T-helper 1 cell treated with Interleukin-12 subunit alpha and Interleukin-12 subunit beta and Interleukin-4 antibody, amounts not matched to agents 30 μg/mL and 1 μg/mL, for 36 hours (primary cell): ENCODE measurements around the gene EYS.
"Not testable (repeated sequence)": the region's sequence is repeated elsewhere in the genome, so short reads cannot be mapped to it uniquely, and the experiment has no call there.

ENCODE experiments used
- H3K27ac Mint-ChIP-seq: one replicate; pipeline ENCODE4 v1.8.0; 2021; ENCODE audit warnings: mild to moderate bottlenecking, mixed read lengths
- H3K27me3 Mint-ChIP-seq: one replicate; pipeline ENCODE4 v1.8.0; 2021; ENCODE audit warnings: low read depth, mixed read lengths
- H3K36me3 Mint-ChIP-seq: one replicate; pipeline ENCODE4 v1.8.0; 2021; ENCODE audit warnings: low read depth, mixed read lengths
- H3K4me1 Mint-ChIP-seq: one replicate; pipeline ENCODE4 v1.8.0; 2021; ENCODE audit warnings: low read depth, mixed read lengths
- H3K4me3 Mint-ChIP-seq: one replicate; pipeline ENCODE4 v1.8.0; 2021; ENCODE audit warnings: mild to moderate bottlenecking, moderate library complexity, mixed read lengths
- H3K9me3 Mint-ChIP-seq: one replicate; pipeline ENCODE4 v1.8.0; 2021; ENCODE audit warnings: mixed read lengths

Gene EYS

GRCh38 chr6:65667916-65668656 lies 38.9 kb downstream of the EYS start:
- Mint-ChIP-seq H3K4me3 (no peak overlapping the region), H3K9me3 (peaks cover 22% of the 10 kb centered on the region), H3K27me3 (no peaks in the 10 kb centered on the region), H3K27ac (no peak overlapping the region), H3K4me1 (no peaks in the 10 kb centered on the region), H3K36me3 (no peaks in the 10 kb centered on the region)

DNA sequence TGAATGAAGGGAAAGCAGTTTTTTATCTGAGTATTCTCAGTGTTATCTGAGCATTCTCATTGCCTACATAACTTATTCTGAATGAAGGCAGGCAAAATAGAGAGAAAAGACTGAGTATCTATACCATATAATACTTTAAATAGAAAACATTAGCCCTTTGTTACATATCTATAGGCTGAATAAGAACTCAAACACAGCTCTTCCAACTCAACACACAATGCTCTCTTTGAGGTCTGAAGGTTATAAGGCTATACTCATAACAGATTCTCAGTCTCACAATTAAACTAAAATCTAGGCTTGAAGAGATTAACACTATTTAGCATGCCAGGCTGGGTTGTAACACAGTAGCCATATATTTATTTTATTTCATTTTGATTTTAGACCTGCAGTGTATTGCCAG lies 56.9 kb downstream of the EYS start:
- H3K4me3 Mint-ChIP-seq: no peak overlapping the region
- H3K4me1 Mint-ChIP-seq: no peaks in the 10 kb centered on the region
- H3K36me3 Mint-ChIP-seq: no peaks in the 10 kb centered on the region
- H3K9me3 Mint-ChIP-seq: peaks cover 24% of the 10 kb centered on the region
- no peak overlapping the region for H3K27ac Mint-ChIP-seq
- H3K27me3 Mint-ChIP-seq: no peaks in the 10 kb centered on the region

- Mint-ChIP-seq H3K27ac (no peak overlapping the region), H3K4me1 (no peaks in the 10 kb centered on the region), H3K27me3 (no peaks in the 10 kb centered on the region), H3K9me3 (peaks cover 24% of the 10 kb centered on the region), H3K4me3 (no peak overlapping the region), H3K36me3 (no peaks in the 10 kb centered on the region)
Observed at GRCh38 chr6:65649392-65649791, 57.6 kb downstream of the EYS start.

DNA sequence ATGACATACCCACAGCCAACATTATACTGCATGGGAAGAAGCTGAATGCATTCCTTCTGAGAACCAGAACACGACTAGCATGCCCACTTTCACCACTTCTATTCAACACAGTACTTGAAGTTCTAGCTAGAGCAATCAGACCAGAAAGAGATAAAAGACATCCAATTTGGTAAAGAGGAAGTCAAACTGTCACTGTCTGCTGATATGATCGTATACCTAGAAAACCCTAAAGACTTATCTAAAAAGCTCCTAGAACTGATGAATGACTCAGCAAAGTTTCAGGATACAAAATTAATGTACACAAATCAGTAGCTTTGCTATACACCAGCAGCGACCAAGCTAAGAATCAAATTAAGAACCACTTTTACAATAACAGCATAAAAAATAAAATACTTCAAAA lies 60.5 kb downstream of the EYS start:
- H3K4me1 Mint-ChIP-seq: no peaks in the 10 kb centered on the region
- no peaks in the 10 kb centered on the region for H3K27me3 Mint-ChIP-seq
- no peaks in the 10 kb centered on the region for H3K36me3 Mint-ChIP-seq
- H3K27ac Mint-ChIP-seq: no peak overlapping the region
- H3K9me3 Mint-ChIP-seq: peaks cover 18% of the 10 kb centered on the region
- H3K4me3 Mint-ChIP-seq: no peak overlapping the region

DNA sequence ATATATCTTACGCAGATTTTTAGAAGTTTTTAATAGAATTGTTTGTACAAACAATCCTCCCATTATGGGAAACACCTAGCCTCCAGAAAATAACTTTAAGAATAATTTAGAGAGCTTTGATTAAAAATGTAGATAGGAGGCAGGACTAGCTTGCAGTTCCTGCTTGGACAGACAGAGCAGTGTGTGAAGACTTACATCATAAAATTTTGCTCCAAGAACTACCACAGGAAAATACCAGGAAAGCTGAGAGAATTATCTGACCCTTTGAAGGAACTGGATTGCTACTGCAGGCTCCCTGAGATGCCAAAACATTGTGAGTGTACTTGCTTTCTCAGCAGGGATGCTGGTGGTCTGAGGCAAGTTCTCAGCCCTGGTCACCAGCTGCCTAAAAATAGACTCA lies 64.2 kb downstream of the EYS start:
- H3K27me3 Mint-ChIP-seq: no peaks in the 10 kb centered on the region
- H3K27ac Mint-ChIP-seq: no peak overlapping the region
- H3K9me3 Mint-ChIP-seq: peaks cover 20% of the 10 kb centered on the region

DNA sequence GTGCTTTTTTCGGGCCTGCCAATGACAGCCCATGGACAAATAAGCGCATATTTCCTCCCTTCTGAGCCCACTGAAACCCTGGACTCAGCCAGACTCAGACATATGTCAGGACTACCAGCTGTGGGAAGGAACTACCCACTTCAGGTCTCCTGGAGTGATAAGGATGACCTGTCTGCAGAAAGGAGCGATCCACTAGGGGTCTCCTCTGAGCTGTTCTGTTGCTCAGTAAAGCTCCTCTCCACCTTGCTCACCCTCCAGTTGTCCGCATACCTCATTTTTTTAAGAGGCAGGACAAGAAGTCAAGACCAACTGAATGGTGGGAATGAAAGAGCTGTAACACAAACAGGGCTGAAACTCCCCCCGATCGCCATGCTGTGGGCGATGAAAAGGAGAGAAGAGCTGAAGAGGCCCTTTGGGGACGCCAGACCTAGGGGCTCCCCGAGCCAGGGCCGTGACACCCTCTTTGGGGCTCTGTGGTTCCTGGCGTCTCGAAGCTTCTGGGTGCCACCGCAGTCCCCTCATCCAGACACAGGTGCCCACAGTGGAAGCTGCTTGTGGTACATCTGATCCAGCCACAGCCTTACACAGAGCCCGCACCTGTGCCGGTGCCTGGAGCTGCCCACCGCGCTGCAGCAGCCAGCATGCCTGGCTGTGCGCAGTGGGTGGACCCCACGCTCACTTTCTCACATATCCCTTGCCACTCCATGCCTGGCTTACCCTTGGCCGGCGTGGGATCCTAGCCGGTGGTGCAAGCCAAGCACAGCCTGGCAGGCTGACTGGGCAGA lies 68.8 kb downstream of the EYS start:
- H3K27me3 Mint-ChIP-seq: no peaks in the 10 kb centered on the region
- no peaks in the 10 kb centered on the region for H3K36me3 Mint-ChIP-seq
- H3K4me3 Mint-ChIP-seq: no peak overlapping the region
- no peak overlapping the region for H3K27ac Mint-ChIP-seq
- peaks cover 8% of the 10 kb centered on the region for H3K9me3 Mint-ChIP-seq
- no peaks in the 10 kb centered on the region for H3K4me1 Mint-ChIP-seq

More for the DNA sequence above, 64.2 kb downstream of the EYS start:
- H3K36me3 Mint-ChIP-seq: no peaks in the 10 kb centered on the region
- H3K4me1 Mint-ChIP-seq: no peaks in the 10 kb centered on the region
- H3K4me3 Mint-ChIP-seq: no peak overlapping the region

GRCh38 chr6:65637289-65638046 lies 69.6 kb downstream of the EYS start:
- no peak overlapping the region for H3K4me3 Mint-ChIP-seq

GRCh38 chr6:65633501-65633900 lies 73.5 kb downstream of the EYS start:
- H3K27ac Mint-ChIP-seq: no peak overlapping the region
- H3K36me3 Mint-ChIP-seq: no peaks in the 10 kb centered on the region
- peaks cover 2% of the 10 kb centered on the region for H3K9me3 Mint-ChIP-seq
- H3K4me3 Mint-ChIP-seq: no peak overlapping the region
- no peaks in the 10 kb centered on the region for H3K4me1 Mint-ChIP-seq
- no peaks in the 10 kb centered on the region for H3K27me3 Mint-ChIP-seq

More at GRCh38 chr6:65637289-65638046, 69.6 kb downstream of the EYS start:
- Mint-ChIP-seq H3K4me1 (no peaks in the 10 kb centered on the region), H3K9me3 (peaks cover 8% of the 10 kb centered on the region), H3K27ac (no peak overlapping the region), H3K36me3 (no peaks in the 10 kb centered on the region), H3K27me3 (no peaks in the 10 kb centered on the region)

- Mint-ChIP-seq H3K27me3 (no peaks in the 10 kb centered on the region), H3K27ac (no peak overlapping the region), H3K36me3 (no peaks in the 10 kb centered on the region), H3K4me3 (no peak overlapping the region), H3K4me1 (no peaks in the 10 kb centered on the region), H3K9me3 (peaks cover 8% of the 10 kb centered on the region)
Observed at GRCh38 chr6:65631711-65632110, 75.3 kb downstream of the EYS start.

DNA sequence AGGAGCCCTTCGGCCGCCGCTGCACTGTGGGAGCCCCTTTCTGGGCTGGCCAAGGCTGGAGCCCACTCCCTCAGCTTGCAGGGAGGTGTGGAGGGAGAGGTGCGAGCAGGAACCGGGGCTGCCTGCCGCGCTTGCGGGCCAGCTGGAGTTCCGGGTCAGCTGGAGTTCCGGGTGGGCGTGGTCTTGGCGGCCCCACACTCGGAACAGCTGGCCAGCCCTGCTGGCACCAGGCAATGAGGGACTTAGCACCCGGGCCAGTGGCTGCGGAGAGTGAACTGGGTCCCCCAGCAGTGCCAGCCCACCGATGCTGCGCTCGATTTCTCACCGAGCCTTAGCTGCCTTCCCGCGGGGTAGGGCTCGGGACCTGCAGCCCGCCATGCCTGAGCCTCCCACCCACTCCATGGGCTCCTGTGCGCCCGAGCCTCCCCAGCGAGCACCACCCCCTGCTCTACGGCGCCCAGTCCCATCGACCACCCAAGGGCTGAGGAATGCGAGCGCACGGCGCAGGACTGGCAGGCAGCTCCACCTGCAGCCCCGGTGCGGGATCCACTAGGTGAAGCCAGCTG lies 79.5 kb downstream of the EYS start:
- H3K27me3 Mint-ChIP-seq, H3K36me3 Mint-ChIP-seq, H3K4me3 Mint-ChIP-seq, H3K27ac Mint-ChIP-seq, H3K4me1 Mint-ChIP-seq: not testable (repeated sequence)
- H3K9me3 Mint-ChIP-seq: peaks cover 19% of the 10 kb centered on the region

GRCh38 chr6:65627015-65627414 lies 80.0 kb downstream of the EYS start:
- H3K9me3 Mint-ChIP-seq: peaks cover 19% of the 10 kb centered on the region
- H3K27ac Mint-ChIP-seq: peak overlapping the region; percentile 49
- no peaks in the 10 kb centered on the region for H3K4me1 Mint-ChIP-seq
- H3K27me3 Mint-ChIP-seq: no peaks in the 10 kb centered on the region
- H3K36me3 Mint-ChIP-seq: no peaks in the 10 kb centered on the region
- no peak overlapping the region for H3K4me3 Mint-ChIP-seq

GRCh38 chr6:65623566-65623965 lies 83.5 kb downstream of the EYS start:
- H3K27ac Mint-ChIP-seq: no peak overlapping the region
- H3K9me3 Mint-ChIP-seq: peaks cover 18% of the 10 kb centered on the region
- no peaks in the 10 kb centered on the region for H3K27me3 Mint-ChIP-seq
- no peaks in the 10 kb centered on the region for H3K36me3 Mint-ChIP-seq
- H3K4me1 Mint-ChIP-seq: no peaks in the 10 kb centered on the region
- H3K4me3 Mint-ChIP-seq: no peak overlapping the region

GRCh38 chr6:65610746-65611145 lies 96.3 kb downstream of the EYS start:
- H3K27ac Mint-ChIP-seq: no peak overlapping the region
- H3K36me3 Mint-ChIP-seq: no peaks in the 10 kb centered on the region
- no peaks in the 10 kb centered on the region for H3K4me1 Mint-ChIP-seq
- H3K9me3 Mint-ChIP-seq: no peaks in the 10 kb centered on the region
- H3K4me3 Mint-ChIP-seq: no peak overlapping the region
- no peaks in the 10 kb centered on the region for H3K27me3 Mint-ChIP-seq

DNA sequence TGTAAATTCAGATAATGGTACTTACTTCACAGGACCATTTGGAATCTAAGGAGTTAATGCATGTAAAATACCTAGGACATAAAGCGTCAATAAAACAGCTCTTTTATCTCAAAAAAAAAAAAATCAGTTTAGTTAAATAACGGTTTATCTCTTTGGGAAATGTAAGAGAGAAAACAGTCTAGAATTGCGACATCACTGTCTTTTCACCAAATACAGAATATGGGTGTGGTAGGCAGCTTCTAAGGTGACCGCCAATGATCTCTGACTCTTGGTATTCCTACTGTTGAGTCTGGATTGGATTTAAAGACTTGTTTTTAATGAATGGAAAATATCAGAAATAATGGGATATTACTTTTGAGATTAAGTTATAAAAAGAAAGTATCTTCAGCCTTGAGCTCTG lies 111.5 kb downstream of the EYS start:
- no peak overlapping the region for H3K4me3 Mint-ChIP-seq
- no peak overlapping the region for H3K27ac Mint-ChIP-seq
- H3K4me1 Mint-ChIP-seq: no peaks in the 10 kb centered on the region
- no peaks in the 10 kb centered on the region for H3K27me3 Mint-ChIP-seq
- peaks cover 17% of the 10 kb centered on the region for H3K9me3 Mint-ChIP-seq
- H3K36me3 Mint-ChIP-seq: no peaks in the 10 kb centered on the region
